PFSK-1 (cell line): Measurements from ENCODE around the gene ITPKB.

Experiments used
- FOXP2 ChIP-seq: optimal IDR thresholded peaks from 2 replicates; pipeline ENCODE3; 2011; ENCODE audit warnings: borderline replicate concordance, control low read depth, inconsistent platforms; ENCODE audit not compliant: insufficient read depth; ENCODE audit errors: extremely low read length, extremely low read depth
- POLR2AphosphoS5 ChIP-seq: IDR thresholded peaks from 2 replicates; pipeline ENCODE4 v1.6.1; 2012; ENCODE audit warnings: low read depth, mild to moderate bottlenecking, control low read depth, low read length, moderate library complexity
- REST ChIP-seq, 2 experiments: IDR thresholded peaks; 2 replicates each; pipeline versions ENCODE4 v1.6.1 to v1.8.0; 2011 to 2012; ENCODE audit warnings: low read depth in 2 of 2, low read length in 2 of 2, control low read depth in 1 of 2, inconsistent platforms in 1 of 2, mild to moderate bottlenecking in 1 of 2, moderate library complexity in 1 of 2; ENCODE audit not compliant: insufficient read depth in 1 of 2
- SIN3A ChIP-seq: IDR thresholded peaks from 2 replicates; pipeline ENCODE4 v1.6.1; 2012; ENCODE audit warnings: mild to moderate bottlenecking, low read length, moderate library complexity, borderline replicate concordance; ENCODE audit not compliant: insufficient read depth
- TAF1 ChIP-seq: IDR thresholded peaks from 2 replicates; pipeline ENCODE4 v1.6.1; 2012; ENCODE audit warnings: low read length, control low read depth, borderline replicate concordance; ENCODE audit not compliant: insufficient read depth

ITPKB gene

GRCh38 chr1:226734611-226735153, 4.4 kb downstream of the ITPKB start:
- TF ChIP-seq SIN3A (no peak), TAF1 (no peak), POLR2AphosphoS5 (no peak), REST (IDR thresholded peaks at IDR 0.05; ENCODE audit: insufficient read depth in 1 of 2, low read depth in 2 of 2, low read length in 2 of 2) (no peak), FOXP2 (no peak)

- TF ChIP-seq TAF1 (no peak), FOXP2 (no peak), SIN3A (no peak), REST (IDR thresholded peaks at IDR 0.05; ENCODE audit: insufficient read depth in 1 of 2, low read depth in 2 of 2, low read length in 2 of 2) (no peak), POLR2AphosphoS5 (no peak)
Measured at GRCh38 chr1:226733876-226734275, 5.2 kb downstream of the ITPKB start.

GRCh38 chr1:226733304-226733703, 5.8 kb downstream of the ITPKB start:
- TF ChIP-seq TAF1 (no peak), REST (IDR thresholded peaks at IDR 0.05; ENCODE audit: insufficient read depth in 1 of 2, low read depth in 2 of 2, low read length in 2 of 2) (no peak), POLR2AphosphoS5 (no peak), FOXP2 (no peak), SIN3A (no peak)

- TF ChIP-seq POLR2AphosphoS5 (no peak), REST (IDR thresholded peaks at IDR 0.05; ENCODE audit: insufficient read depth in 1 of 2, low read depth in 2 of 2, low read length in 2 of 2) (no peak), FOXP2 (no peak), TAF1 (no peak)
Measured at GRCh38 chr1:226732856-226733291, 6.2 kb downstream of the ITPKB start.
